GM19467 (cell line): ENCODE results near the gene PPP4R4.
"Not testable (repeated sequence)": the region's sequence is repeated elsewhere in the genome, so short reads cannot be mapped to it uniquely, and the experiment has no call there.

ENCODE experiments used
- ATAC-seq: cut with Tn5 transposase; IDR thresholded peaks from one replicate; pipeline ENCODE4 v1.9.1; 2021; ENCODE audit warnings: mild to moderate bottlenecking, moderate library complexity; ENCODE audit not compliant: unreplicated experiment

The PPP4R4 gene

DNA sequence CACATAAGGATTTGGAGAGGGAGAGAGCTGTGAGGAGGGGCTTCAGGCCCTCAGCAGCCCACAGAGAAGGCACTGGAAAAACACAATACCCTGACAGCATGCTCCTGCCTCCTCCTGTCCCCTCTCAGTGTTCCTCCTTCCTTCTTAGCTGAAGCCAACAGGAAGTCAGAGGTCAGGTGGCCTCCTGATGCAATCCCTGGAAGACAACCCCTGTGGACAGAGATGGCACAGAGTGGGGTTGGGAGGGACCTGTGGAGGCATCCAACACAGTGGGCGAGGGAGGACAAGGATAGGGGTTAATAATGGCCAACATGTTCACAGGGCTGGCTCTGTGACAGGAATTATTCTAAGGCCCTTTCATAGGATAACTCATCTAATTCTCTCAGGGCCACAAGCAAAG is 29.4 kb upstream of the PPP4R4 start:
- no peak for ATAC-seq

DNA sequence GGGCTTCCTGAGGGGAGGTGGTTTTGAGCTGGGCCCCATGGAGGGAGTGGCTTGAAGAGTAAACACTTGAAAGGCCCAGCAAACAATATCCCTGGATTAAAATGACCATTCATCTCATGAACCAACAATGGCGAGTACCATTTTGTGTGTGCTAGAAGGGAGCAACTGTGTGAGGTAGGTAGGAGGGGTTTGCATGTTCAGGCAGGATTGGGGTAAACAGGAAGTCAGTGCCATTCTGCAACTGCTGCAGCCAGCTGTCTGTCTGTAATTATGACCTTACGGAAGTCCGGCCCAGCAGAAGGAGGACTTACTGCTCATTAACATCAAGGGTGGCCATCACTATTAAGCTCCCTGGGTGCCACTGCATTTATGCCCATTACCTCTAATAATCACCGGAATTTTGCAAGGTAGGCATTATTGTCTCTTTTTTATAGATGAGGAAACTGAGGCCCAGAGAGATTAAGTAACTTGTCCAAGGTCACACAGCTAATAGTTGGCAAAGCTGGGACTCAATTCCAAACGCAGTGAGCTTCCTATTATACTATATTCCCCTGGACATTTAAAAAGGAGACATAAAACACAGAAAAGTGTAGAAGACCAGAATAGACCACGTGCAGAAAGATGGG is 28.1 kb upstream of the PPP4R4 start:
- no peak for ATAC-seq

DNA sequence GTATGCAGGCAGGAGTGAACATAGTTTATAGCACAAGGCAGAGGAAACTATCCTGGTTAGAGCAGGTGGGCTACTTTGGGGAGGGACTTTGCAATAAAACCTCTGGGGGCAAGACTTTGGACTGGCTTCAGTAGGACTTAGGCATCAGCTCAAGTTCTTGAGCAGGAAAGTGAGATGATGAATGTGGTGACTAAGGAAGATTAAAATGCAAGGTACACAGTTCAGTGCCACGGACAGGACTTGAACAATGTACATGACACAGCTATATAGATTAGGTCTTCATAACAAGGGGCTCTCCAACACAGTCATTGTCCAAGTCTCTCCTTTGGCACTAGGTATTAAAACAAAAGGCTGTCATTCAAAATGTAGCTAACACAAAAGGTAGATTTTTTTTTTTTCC is 21.4 kb upstream of the PPP4R4 start:
- no peak for ATAC-seq

- ATAC-seq: no peak
Observed at GRCh38 chr14:94153750-94154342, 20.3 kb upstream of the PPP4R4 start.

DNA sequence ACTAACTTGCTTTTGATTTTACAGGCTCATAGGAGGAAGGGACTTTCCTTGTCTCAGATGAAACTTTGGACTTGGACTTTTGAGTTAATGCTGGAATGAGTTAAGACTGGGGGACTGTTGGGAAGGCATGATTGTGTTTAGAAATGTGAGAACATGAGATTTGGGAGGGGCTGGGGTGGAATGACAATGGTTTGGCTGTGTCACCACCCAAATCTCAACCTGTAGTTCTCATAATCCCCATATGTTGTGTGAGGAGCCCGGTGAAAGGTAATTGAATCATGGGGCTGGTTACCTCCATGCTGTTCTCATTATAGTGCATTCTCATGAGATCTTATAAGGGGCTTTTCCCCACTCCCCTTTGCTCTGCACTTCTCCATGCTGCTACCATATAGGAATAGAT is 18.0 kb upstream of the PPP4R4 start:
- ATAC-seq: not testable (repeated sequence)

GRCh38 chr14:94157197-94157596 is 16.9 kb upstream of the PPP4R4 start:
- ATAC-seq: no peak

- ATAC-seq: no peak
Observed at GRCh38 chr14:94158239-94158883, 15.8 kb upstream of the PPP4R4 start.

GRCh38 chr14:94161058-94161457 is 13.1 kb upstream of the PPP4R4 start:
- no peak for ATAC-seq

DNA sequence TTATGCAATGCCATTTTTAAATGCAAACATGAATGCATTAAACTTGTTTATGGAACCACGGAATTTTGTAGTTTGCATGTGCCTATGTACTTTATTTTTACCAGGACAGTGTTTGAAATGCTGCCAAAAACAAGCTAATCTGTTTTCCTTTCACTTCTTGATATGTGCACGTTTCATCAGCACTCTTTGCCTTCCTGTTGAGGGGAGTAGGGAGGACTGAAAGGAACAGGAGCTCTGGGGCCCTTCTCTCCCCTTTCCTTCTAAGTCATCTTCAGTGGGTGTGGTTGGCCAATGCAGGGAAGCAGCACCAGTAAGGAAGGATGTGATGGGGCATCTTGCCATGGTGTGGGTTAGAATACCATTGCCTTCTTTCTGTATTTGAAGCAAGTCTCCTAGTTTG is 12.1 kb upstream of the PPP4R4 start:
- ATAC-seq: no peak

- ATAC-seq: no peak
Observed at GRCh38 chr14:94162466-94162865, 11.7 kb upstream of the PPP4R4 start.

DNA sequence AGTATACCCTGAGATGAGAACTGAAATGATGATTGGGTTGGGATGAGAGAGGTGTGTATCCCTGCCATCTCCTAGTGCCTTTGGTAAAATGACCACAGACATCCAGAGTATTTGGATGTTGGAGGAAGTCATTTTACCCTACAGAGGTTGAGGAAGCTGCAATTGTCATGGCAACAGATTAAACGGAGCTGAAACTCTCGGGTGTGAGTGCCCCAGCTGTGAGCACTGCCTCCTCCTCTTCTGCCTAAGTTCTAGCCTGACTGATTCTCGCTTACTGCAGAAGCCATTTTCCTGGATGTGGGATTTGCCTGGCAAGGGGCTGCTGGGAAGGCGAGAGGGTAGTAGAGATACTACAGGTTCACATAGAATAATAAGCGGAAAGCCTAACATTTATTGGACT is 10.3 kb upstream of the PPP4R4 start:
- ATAC-seq: no peak

DNA sequence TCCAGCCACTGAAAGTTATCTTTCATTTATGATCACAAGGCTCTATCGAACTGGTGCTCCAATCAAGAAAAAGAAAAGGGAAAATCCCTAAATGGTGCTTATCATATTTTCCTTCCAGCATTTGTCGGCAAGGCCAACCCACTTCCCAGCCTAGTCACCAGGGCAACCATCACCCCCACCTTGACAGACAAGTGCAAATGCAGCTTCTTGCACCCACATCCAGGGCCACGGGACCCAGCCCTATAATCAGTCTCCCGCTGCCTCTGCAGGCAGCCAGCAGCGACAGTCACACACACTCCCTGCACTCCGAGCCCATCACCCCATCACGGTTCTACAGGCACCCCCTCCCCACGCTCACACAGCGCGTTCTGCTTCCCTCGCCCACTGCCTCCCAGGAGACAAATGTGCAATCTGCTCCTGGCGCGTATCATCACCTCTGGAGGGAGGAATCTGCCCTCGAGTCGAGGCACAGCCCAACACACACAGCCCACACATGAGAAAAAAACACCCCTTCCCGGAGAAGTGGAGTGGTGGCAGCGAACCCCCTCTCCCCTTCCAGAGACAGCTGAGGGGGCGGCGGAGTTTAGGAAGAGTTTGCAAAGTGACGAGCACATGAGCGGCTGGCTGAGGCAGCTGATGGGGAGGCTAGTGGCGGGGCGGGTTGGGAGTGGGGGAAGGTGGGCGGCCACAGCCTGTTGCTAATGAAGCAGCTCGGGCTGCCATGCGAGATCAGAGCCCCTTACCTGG is 9.3 kb upstream of the PPP4R4 start:
- ATAC-seq: no peak

- no peak for ATAC-seq
Observed at GRCh38 chr14:94165744-94166143, 8.4 kb upstream of the PPP4R4 start.

GRCh38 chr14:94170136-94170535 is 4.0 kb upstream of the PPP4R4 start:
- ATAC-seq: no peak

DNA sequence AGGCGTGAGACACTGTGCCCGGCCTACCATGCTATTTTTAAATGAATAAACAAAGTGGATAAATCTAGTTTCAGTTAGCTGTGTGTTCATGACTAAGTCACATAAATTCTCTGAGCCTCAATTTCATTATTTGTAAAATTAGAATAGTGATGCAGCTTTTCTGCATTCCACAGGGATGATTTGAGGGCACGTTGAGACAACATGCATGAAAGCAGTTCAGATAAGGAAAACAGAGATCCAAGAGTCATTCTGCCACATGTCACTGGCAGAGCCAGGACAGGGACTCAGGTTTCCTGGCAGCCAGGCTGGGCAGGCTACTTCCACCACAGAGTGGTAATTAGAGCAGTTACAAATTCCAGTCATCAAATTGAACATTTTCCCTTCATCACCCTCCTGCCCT is 2.9 kb upstream of the PPP4R4 start:
- ATAC-seq: no peak

- no peak for ATAC-seq
Observed at GRCh38 chr14:94172545-94172944, 1.6 kb upstream of the PPP4R4 start.

- ATAC-seq: no peak
Observed at GRCh38 chr14:94173471-94173884, 644 bp upstream of the PPP4R4 start.

GRCh38 chr14:94174604-94175010 is 485 bp downstream of the PPP4R4 start:
- ATAC-seq: no peak

DNA sequence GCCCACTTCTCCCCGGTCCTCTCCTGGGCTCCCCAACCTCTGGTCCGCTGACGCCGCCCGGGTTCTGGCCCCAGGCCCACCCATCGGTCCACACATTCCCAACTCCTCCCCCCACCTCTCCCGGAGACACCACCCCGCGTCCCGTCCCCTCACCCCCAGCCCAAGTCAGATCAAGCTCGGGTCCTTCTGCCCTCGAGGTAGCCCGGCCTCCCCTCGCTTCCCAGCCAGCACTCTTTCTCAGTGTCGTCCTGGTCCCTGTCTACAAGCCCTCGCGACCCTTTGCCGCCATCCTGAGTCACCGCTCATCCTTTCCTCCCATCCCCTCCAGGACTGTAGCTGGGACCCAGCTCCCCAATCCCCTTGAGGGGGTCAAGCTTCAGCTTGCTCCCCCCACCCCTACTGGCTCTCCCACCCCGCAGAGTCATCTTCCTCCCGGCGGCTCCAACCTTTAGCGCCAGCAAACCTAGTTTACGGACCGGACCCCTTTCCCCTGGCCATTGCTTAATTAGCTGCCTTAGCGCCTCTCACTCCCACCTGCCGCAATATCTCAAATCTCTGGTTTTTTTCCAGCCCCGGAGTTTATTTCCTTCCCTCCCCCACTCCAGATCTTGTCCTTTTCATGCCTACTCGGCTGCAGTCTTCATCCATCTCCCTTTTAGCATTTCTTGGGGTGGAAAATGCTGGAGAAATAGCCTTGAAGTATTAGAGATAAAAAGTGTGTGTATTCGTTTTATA is 1.1 kb downstream of the PPP4R4 start:
- ATAC-seq: no peak

DNA sequence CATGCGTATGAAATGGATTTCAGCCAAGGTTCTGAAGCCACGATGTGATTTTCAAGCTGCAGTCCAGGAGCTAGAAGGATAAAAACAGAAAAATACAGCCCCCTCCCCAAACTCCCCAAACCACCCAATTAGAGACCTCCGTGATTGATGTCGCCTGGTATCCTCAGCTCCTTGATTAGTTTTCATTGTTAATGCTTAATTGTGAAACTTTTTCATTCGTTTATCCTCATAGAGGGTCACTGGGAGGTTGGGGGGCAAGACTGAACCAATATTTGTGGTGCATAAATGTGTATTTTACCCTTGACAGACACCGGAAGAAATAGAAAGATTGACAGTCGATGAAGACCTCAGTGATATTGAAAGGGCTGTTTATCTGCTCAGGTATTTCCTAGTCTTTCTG is 1.6 kb downstream of the PPP4R4 start:
- ATAC-seq: no peak

DNA sequence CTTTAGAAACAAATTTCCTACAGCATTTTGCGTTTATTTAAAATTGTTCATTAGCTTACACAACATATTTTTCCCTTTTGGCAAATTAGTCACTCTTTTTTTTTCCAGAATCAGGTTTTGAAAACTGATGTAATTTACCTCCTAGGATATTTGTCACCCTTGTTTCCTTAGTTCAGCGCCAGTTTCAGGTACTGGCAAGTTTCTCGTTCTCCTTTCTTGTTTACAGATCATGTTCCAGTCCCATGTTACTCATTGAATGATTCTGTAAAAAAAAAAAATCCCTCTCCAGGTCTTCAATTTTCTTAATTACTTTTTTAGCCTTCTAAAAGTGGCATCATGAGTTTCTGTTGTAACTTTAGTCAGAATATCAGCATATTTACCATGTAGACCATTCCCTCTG is 2.7 kb downstream of the PPP4R4 start:
- no peak for ATAC-seq
